ENCODE measurements around the gene UBE2L5. TPM values are rescaled to one million over a fixed set of nuclear protein-coding genes. Genes with fewer than 3 reads are reported as not detected.

UBE2L5 gene
- total RNA-seq, 4 donors from 2014 or later: not detected

DNA sequence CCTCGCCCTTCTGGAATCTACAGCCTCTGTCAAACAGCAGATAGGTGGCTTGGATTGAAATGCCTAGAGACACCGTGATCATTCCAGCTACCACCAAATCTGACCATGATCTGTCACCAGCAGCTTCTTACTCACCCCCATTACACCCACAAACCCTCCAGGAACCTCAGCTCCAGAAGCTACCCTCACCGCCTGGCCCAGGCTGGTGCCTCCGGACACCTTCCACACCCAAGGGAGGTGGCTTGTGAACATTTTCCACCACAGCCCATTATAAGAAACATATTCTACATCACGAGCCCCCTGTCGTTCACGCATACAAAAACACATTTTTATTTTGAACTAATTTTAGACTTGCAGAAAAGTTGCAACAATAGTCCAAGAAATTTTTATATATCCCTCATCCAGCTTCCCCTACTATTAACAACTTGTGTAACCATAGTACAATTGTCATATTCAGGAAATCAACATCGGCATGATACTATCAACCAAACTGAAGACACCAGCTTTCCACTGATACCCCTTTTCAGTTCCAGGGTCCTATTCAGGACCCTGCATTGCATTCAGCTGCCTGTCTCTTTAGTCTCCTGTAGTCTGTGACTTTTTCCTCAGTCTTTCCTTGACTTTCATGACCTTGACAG is 15.4 kb upstream of the UBE2L5 start:
- no peak overlapping the region for H3K4me3 ChIP-seq (replicated peaks in 1 of 3)
- 90 to 96% methylated on average over 8 of the region's 8 CpGs for WGBS, 2 donors
- H3K9me3 ChIP-seq: no peaks in the 10 kb centered on the region
- intact Hi-C loops (cut with DNase I): loop anchor here (10.0 kb wide), 1 partner anchor 48 kb away; no protein-coding TSS in a partner anchor
- TF ChIP-seq POLR2A (IDR thresholded peaks at IDR 0.05): no peak
- TF ChIP-seq, protein P1, sequence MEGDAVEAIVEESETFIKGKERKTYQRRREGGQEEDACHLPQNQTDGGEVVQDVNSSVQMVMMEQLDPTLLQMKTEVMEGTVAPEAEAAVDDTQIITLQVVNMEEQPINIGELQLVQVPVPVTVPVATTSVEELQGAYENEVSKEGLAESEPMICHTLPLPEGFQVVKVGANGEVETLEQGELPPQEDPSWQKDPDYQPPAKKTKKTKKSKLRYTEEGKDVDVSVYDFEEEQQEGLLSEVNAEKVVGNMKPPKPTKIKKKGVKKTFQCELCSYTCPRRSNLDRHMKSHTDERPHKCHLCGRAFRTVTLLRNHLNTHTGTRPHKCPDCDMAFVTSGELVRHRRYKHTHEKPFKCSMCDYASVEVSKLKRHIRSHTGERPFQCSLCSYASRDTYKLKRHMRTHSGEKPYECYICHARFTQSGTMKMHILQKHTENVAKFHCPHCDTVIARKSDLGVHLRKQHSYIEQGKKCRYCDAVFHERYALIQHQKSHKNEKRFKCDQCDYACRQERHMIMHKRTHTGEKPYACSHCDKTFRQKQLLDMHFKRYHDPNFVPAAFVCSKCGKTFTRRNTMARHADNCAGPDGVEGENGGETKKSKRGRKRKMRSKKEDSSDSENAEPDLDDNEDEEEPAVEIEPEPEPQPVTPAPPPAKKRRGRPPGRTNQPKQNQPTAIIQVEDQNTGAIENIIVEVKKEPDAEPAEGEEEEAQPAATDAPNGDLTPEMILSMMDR (IDR thresholded peaks at IDR 0.05): no peak
- H3K27ac ChIP-seq: no peak overlapping the region
- DNase-seq: no peak
- H3K4me1 ChIP-seq: peaks cover 3 to 20% of the 10 kb centered on the region in 2 donors
- no peaks in the 10 kb centered on the region for H3K27me3 ChIP-seq
- H3K36me3 ChIP-seq: no peaks in the 10 kb centered on the region

DNA sequence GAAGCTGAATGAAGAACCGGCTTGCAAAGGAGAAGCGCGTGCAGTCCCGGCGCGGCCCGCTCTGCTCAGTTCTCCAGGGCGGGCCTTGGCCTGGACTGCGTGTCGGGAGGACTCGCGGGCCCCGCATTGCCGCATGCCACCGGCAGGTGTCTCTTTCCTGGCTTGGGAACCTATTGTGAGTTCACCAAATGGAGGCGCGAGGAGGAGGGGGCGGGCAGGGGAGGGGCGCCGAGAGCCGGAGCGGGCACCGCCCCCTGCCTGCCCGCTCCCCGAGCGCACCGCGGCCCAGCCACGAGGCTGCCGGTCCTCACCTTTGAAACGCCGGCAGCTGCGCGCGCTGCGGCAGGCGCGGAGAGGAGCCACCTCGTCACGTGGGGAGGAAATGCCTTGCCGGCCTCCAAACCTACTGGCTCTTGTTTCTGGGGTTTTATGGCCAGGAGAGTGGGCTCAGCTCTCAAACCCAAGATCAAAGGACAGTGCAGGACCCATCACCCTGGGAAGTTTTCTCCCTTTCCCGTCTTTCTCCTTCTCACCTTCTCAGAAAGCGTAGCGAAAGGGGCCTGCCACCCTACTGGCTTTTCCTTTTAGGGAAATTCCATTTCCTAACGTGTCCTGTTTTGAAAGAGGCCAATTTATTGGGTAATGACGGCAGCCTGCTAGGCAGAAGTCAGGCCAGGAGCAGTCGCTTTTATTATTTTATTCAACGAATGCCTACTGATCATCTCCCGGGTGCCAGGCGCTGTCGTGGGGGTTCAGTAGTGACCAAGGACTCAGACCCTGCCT is 13.8 kb upstream of the UBE2L5 start:
- H3K4me1 ChIP-seq: peaks cover 3 to 20% of the 10 kb centered on the region in 2 donors
- WGBS, 2 donors: 23 to 61% methylated on average over 12 to 35 of the region's 51 CpGs
- TF ChIP-seq, protein P1 (IDR thresholded peaks at IDR 0.05): peak; percentile 49 to 97 (median 78)
- TF ChIP-seq POLR2A (IDR thresholded peaks at IDR 0.05): peak in 1 of 2 donors; percentile 31
- peak; percentile 95 to 96 for DNase-seq
- H3K4me3 ChIP-seq (replicated peaks in 1 of 3): peak overlapping the region in 1 of 3 donors; percentile 13
- no peaks in the 10 kb centered on the region for H3K27me3 ChIP-seq
- H3K9me3 ChIP-seq: no peaks in the 10 kb centered on the region
- intact Hi-C loops (cut with DNase I): loop anchor here (10.0 kb wide), 1 partner anchor 46 kb away; no protein-coding TSS in a partner anchor
- H3K36me3 ChIP-seq: no peaks in the 10 kb centered on the region
- peak overlapping the region; percentile 57 to 69 (median 61) for H3K27ac ChIP-seq

DNA sequence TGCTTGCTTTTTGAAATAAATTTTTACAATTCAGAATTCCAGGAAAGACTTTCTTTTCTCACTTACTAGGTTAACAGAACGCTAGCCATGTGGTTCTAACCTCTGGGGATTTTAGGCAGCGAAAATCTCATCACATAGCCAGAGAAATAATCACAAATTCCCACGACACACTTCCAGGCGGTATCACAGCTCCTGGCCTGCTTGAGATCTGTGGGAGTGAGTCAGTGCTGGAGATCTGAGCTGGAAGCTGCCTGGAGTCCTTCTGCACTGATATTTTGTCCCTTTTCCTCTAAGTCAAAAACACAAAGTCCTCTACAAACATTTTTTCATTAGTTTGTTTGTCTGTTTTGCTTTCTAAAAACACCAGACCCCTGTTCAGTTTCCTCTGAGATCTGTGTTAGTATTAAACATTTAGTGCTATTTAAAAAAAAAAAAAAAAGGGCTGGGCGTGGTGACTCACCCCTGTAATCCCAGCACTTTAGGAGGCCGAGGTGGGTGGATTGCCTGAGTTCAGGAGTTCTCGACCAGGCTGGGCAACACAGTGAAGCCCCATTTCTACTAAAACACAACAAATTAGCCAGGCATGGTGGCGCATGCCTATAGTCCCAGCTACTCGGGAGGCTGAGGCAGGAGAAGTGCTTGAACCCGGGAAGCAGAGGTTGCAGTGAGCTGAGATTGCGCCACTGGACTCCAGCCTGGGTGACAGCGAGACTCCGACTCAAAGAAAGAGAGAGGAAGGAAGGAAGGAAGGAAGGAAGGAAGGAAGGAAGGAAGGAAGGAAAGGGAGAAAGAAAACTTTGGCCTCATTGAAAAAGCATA is 12.2 kb upstream of the UBE2L5 start:
- Histone ChIP-seq H3K4me1 (peaks cover 3 to 12% of the 10 kb centered on the region in 2 donors), H3K4me3 (replicated peaks in 1 of 3) (no peak overlapping the region), H3K27me3 (no peaks in the 10 kb centered on the region), H3K36me3 (no peaks in the 10 kb centered on the region), H3K9me3 (no peaks in the 10 kb centered on the region), H3K27ac (no peak overlapping the region)
- intact Hi-C loops (cut with DNase I): loop anchor here (10.0 kb wide), 1 partner anchor 45 kb away; no protein-coding TSS in a partner anchor
- DNase-seq: no peak
- TF ChIP-seq, protein P1 (IDR thresholded peaks at IDR 0.05): no peak
- TF ChIP-seq POLR2A (IDR thresholded peaks at IDR 0.05): no peak
- 84 to 89% methylated on average over 13 of the region's 13 CpGs for WGBS, 2 donors

DNA sequence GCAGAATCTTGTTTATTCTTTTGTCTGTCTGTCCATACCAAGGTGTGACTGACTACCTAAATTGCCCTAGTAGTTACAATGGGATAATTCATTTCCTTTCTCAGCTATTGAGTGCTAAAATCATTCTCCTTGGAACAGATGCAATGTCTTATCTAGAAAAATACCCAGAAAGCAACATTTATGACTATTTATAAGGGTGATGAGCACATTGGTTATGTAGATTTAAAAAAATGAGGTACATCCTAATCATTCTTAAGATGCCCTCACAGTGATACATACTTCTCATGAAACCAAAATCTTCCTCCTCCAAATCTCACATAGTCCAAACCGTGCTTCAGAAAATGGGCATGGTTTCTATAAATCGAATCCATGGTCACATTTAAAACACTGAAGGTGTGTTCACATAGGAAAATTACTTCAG is 11.6 kb upstream of the UBE2L5 start:
- Histone ChIP-seq H3K27me3 (no peaks in the 10 kb centered on the region), H3K4me3 (replicated peaks in 1 of 3) (no peak overlapping the region), H3K4me1 (peaks cover 3 to 12% of the 10 kb centered on the region in 2 donors), H3K9me3 (no peaks in the 10 kb centered on the region), H3K36me3 (no peaks in the 10 kb centered on the region), H3K27ac (no peak overlapping the region)
- intact Hi-C loops (cut with DNase I): no loop called here
- TF ChIP-seq, protein P1 (IDR thresholded peaks at IDR 0.05): no peak
- no peak for TF ChIP-seq POLR2A (IDR thresholded peaks at IDR 0.05)
- 94 to 97% methylated on average over 2 of the region's 2 CpGs for WGBS, 2 donors
- DNase-seq: no peak

Measured in thyroid gland (tissue), 4 donors.